ENCODE measurements around the gene XCR1. TPM values are rescaled to one million over a fixed set of nuclear protein-coding genes. Genes with fewer than 3 reads are reported as not detected.

XCR1 gene
- polyA plus RNA-seq, 2 donors, result 0.08 to 0.34 TPM

GRCh38 chr3:45995236-45996192 is 31.8 kb downstream of the XCR1 start, which contains the start of gene FYCO1:
FYCO1 (minus strand) TSS chr3:45995824; CDS start chr3:45984910, 10,914 bp downstream.
- Histone ChIP-seq H3K27ac (ENCODE audit: low read depth in 2 of 2, low read length in 1 of 2) (peak within 1 kb of the TSS; percentile 95 to 96), H3K4me3 (ENCODE audit: low read depth in 1 of 2, low read length in 2 of 2) (peak within 1 kb of the TSS; percentile 93 to 96), H3K36me3 (ENCODE audit: control insufficient read depth in 2 of 2, insufficient read depth in 2 of 2, low read length in 1 of 2) (no peaks in the 10 kb centered on the region), H3K4me1 (ENCODE audit: control insufficient read depth in 2 of 2, insufficient read depth in 2 of 2, low read length in 1 of 2) (peaks cover 5 to 11% of the 10 kb centered on the region in 2 donors), H3K27me3 (ENCODE audit: control insufficient read depth in 1 of 2, insufficient read depth in 2 of 2, low read length in 2 of 2) (no peaks in the 10 kb centered on the region), H3K9me3 (ENCODE audit: control insufficient read depth in 2 of 2, insufficient read depth in 1 of 2, low read depth in 1 of 2, low read length in 1 of 2) (no peaks in the 10 kb centered on the region)
- WGBS, 2 donors, result 2% methylated on average over 57 to 67 of the region's 67 CpGs

DNA sequence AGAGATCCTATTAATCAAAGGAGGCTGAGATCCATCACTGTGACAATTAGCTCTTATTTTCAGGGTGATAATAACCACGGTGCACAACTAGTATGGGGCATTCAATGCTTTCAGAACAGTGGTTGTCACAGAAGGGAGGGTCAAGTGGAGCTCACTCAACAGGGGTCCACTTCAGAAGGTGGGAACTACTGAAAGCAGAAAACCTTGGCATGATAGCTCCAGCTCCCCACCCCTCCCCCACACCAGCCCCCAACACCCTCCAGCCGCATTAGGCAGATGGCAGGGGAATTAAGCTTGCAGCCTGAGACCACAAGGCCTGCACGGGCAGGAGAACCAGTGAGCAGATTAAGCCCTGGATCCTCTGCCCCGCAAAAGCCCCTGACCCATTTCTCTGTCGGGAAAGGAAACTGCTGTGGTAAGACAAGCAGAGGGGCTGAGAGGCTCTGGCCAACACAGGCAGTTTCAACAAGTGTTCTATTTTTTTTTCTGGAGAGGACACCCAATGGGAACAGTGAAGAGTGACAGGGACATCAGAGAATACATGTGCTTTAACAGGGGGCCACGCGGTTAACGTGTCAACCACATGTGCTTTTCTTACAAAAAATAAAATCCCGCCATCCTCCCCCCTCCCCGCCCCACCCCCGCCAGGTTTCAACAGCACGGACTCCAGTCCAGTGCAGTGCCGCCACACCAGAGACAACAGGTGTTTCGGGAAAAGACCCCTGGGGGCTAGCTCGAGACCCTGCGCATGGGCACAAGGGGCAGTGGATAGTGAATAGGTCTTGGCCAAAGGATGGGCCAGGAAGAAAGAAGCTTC is 32.7 kb downstream of the XCR1 start:
- Histone ChIP-seq H3K27me3 (ENCODE audit: control insufficient read depth in 1 of 2, insufficient read depth in 2 of 2, low read length in 2 of 2) (no peaks in the 10 kb centered on the region), H3K36me3 (ENCODE audit: control insufficient read depth in 2 of 2, insufficient read depth in 2 of 2, low read length in 1 of 2) (no peaks in the 10 kb centered on the region), H3K9me3 (ENCODE audit: control insufficient read depth in 2 of 2, insufficient read depth in 1 of 2, low read depth in 1 of 2, low read length in 1 of 2) (no peaks in the 10 kb centered on the region), H3K27ac (ENCODE audit: low read depth in 2 of 2, low read length in 1 of 2) (peak overlapping the region; percentile 95 to 96), H3K4me3 (ENCODE audit: low read depth in 1 of 2, low read length in 2 of 2) (peak overlapping the region; percentile 93 to 96), H3K4me1 (ENCODE audit: control insufficient read depth in 2 of 2, insufficient read depth in 2 of 2, low read length in 1 of 2) (peaks cover 5 to 11% of the 10 kb centered on the region in 2 donors)
- 7 to 12% methylated on average over 16 of the region's 16 CpGs for WGBS, 2 donors

GRCh38 chr3:45993421-45994027 is 33.8 kb downstream of the XCR1 start:
- no peaks in the 10 kb centered on the region for H3K36me3 ChIP-seq (ENCODE audit: control insufficient read depth in 2 of 2, insufficient read depth in 2 of 2, low read length in 1 of 2)
- no peaks in the 10 kb centered on the region for H3K9me3 ChIP-seq (ENCODE audit: control insufficient read depth in 2 of 2, insufficient read depth in 1 of 2, low read depth in 1 of 2, low read length in 1 of 2)
- H3K27ac ChIP-seq (ENCODE audit: low read depth in 2 of 2, low read length in 1 of 2), result peak overlapping the region; percentile 2 to 57
- 76% methylated on average over 3 of the region's 3 CpGs for WGBS, 2 donors
- H3K4me3 ChIP-seq (ENCODE audit: low read depth in 1 of 2, low read length in 2 of 2), result no peak overlapping the region
- H3K27me3 ChIP-seq (ENCODE audit: control insufficient read depth in 1 of 2, insufficient read depth in 2 of 2, low read length in 2 of 2), result no peaks in the 10 kb centered on the region
- peaks cover 8 to 18% of the 10 kb centered on the region in 2 donors for H3K4me1 ChIP-seq (ENCODE audit: control insufficient read depth in 2 of 2, insufficient read depth in 2 of 2, low read length in 1 of 2)

GRCh38 chr3:45992821-45993221 is 34.5 kb downstream of the XCR1 start:
- Histone ChIP-seq H3K4me3 (ENCODE audit: low read depth in 1 of 2, low read length in 2 of 2) (no peak overlapping the region), H3K36me3 (ENCODE audit: control insufficient read depth in 2 of 2, insufficient read depth in 2 of 2, low read length in 1 of 2) (no peaks in the 10 kb centered on the region), H3K27ac (ENCODE audit: low read depth in 2 of 2, low read length in 1 of 2) (peak overlapping the region; percentile 11 to 62), H3K4me1 (ENCODE audit: control insufficient read depth in 2 of 2, insufficient read depth in 2 of 2, low read length in 1 of 2) (peaks cover 10 to 23% of the 10 kb centered on the region in 2 donors), H3K9me3 (ENCODE audit: control insufficient read depth in 2 of 2, insufficient read depth in 1 of 2, low read depth in 1 of 2, low read length in 1 of 2) (no peaks in the 10 kb centered on the region), H3K27me3 (ENCODE audit: control insufficient read depth in 1 of 2, insufficient read depth in 2 of 2, low read length in 2 of 2) (no peaks in the 10 kb centered on the region)
- WGBS, 2 donors, result 52 to 53% methylated on average over 2 of the region's 2 CpGs

- H3K36me3 ChIP-seq (ENCODE audit: control insufficient read depth in 2 of 2, insufficient read depth in 2 of 2, low read length in 1 of 2), result no peaks in the 10 kb centered on the region
- WGBS, 2 donors, result 59 to 68% methylated on average over 2 of the region's 2 CpGs
- H3K27ac ChIP-seq (ENCODE audit: low read depth in 2 of 2, low read length in 1 of 2), result peak overlapping the region; percentile 58 to 62
- H3K9me3 ChIP-seq (ENCODE audit: control insufficient read depth in 2 of 2, insufficient read depth in 1 of 2, low read depth in 1 of 2, low read length in 1 of 2), result no peaks in the 10 kb centered on the region
- no peak overlapping the region for H3K4me3 ChIP-seq (ENCODE audit: low read depth in 1 of 2, low read length in 2 of 2)
- peaks cover 14 to 27% of the 10 kb centered on the region in 2 donors for H3K4me1 ChIP-seq (ENCODE audit: control insufficient read depth in 2 of 2, insufficient read depth in 2 of 2, low read length in 1 of 2)
- H3K27me3 ChIP-seq (ENCODE audit: control insufficient read depth in 1 of 2, insufficient read depth in 2 of 2, low read length in 2 of 2), result no peaks in the 10 kb centered on the region
Measured at GRCh38 chr3:45992133-45992729, 35.1 kb downstream of the XCR1 start.

GRCh38 chr3:45991341-45991740 is 35.9 kb downstream of the XCR1 start:
- H3K9me3 ChIP-seq (ENCODE audit: control insufficient read depth in 2 of 2, insufficient read depth in 1 of 2, low read depth in 1 of 2, low read length in 1 of 2), result no peaks in the 10 kb centered on the region
- peak overlapping the region; percentile 58 to 62 for H3K27ac ChIP-seq (ENCODE audit: low read depth in 2 of 2, low read length in 1 of 2)
- peaks cover 17 to 31% of the 10 kb centered on the region in 2 donors for H3K4me1 ChIP-seq (ENCODE audit: control insufficient read depth in 2 of 2, insufficient read depth in 2 of 2, low read length in 1 of 2)
- 75% methylated on average over 6 of the region's 6 CpGs for WGBS, 2 donors
- no peak overlapping the region for H3K4me3 ChIP-seq (ENCODE audit: low read depth in 1 of 2, low read length in 2 of 2)
- no peaks in the 10 kb centered on the region for H3K27me3 ChIP-seq (ENCODE audit: control insufficient read depth in 1 of 2, insufficient read depth in 2 of 2, low read length in 2 of 2)
- H3K36me3 ChIP-seq (ENCODE audit: control insufficient read depth in 2 of 2, insufficient read depth in 2 of 2, low read length in 1 of 2), result no peaks in the 10 kb centered on the region

DNA sequence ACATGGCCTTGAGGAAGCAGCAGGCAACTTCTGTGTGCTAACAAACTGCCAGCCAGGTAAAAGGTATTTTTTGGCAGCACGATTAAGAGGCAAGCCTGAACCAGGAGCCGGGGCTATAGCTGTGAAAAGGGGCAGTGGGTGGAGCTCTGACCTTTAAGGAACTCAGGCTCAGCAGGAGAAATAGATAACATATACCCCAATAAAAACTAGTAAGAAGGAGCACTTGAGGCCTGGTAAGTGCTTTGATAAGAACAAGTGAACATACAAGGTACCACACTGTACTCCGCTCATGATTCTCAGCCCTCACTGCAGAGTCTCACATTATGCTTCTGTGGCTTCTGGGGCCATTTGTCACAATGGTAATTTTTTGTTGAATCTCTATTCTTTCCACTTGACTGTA is 37.1 kb downstream of the XCR1 start:
- WGBS, 2 donors, result 39 to 57% methylated on average over 3 of the region's 3 CpGs
- H3K27ac ChIP-seq (ENCODE audit: low read depth in 2 of 2, low read length in 1 of 2), result peak overlapping the region; percentile 45 to 97
- H3K9me3 ChIP-seq (ENCODE audit: control insufficient read depth in 2 of 2, insufficient read depth in 1 of 2, low read depth in 1 of 2, low read length in 1 of 2), result no peaks in the 10 kb centered on the region
- no peaks in the 10 kb centered on the region for H3K27me3 ChIP-seq (ENCODE audit: control insufficient read depth in 1 of 2, insufficient read depth in 2 of 2, low read length in 2 of 2)
- H3K4me3 ChIP-seq (ENCODE audit: low read depth in 1 of 2, low read length in 2 of 2), result no peak overlapping the region
- H3K36me3 ChIP-seq (ENCODE audit: control insufficient read depth in 2 of 2, insufficient read depth in 2 of 2, low read length in 1 of 2), result no peaks in the 10 kb centered on the region
- H3K4me1 ChIP-seq (ENCODE audit: control insufficient read depth in 2 of 2, insufficient read depth in 2 of 2, low read length in 1 of 2), result peaks cover 17 to 36% of the 10 kb centered on the region in 2 donors

GRCh38 chr3:45988804-45989203 is 38.5 kb downstream of the XCR1 start:
- Histone ChIP-seq H3K4me1 (ENCODE audit: control insufficient read depth in 2 of 2, insufficient read depth in 2 of 2, low read length in 1 of 2) (peaks cover 17 to 36% of the 10 kb centered on the region in 2 donors), H3K9me3 (ENCODE audit: control insufficient read depth in 2 of 2, insufficient read depth in 1 of 2, low read depth in 1 of 2, low read length in 1 of 2) (no peaks in the 10 kb centered on the region), H3K4me3 (ENCODE audit: low read depth in 1 of 2, low read length in 2 of 2) (no peak overlapping the region), H3K27ac (ENCODE audit: low read depth in 2 of 2, low read length in 1 of 2) (peak overlapping the region; percentile 80 to 97), H3K36me3 (ENCODE audit: control insufficient read depth in 2 of 2, insufficient read depth in 2 of 2, low read length in 1 of 2) (peaks cover 0 to 1% of the 10 kb centered on the region in 2 donors), H3K27me3 (ENCODE audit: control insufficient read depth in 1 of 2, insufficient read depth in 2 of 2, low read length in 2 of 2) (no peaks in the 10 kb centered on the region)
- WGBS, 2 donors, result 42 to 48% methylated on average over 2 of the region's 2 CpGs

DNA sequence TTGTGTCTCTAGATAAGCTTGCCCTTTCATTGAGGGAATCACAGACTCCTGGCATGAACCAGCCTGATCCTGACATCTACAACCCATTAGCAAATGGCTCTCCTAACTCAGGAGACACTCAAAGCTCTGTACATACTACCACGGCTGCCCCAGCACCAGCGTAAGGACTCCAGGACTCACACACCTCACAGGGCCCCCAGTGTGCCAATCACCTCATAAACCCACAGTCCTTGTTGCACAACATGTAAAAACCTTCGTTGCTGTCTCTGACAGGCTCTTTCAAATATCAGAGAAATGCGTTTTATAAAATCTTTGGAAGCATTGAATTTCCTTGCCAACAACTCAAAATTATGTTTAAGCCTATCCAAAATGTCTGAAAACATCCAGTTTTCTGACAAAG is 38.9 kb downstream of the XCR1 start:
- WGBS, 2 donors, result 70 to 77% methylated on average over 4 of the region's 4 CpGs
- Histone ChIP-seq H3K36me3 (ENCODE audit: control insufficient read depth in 2 of 2, insufficient read depth in 2 of 2, low read length in 1 of 2) (peaks cover 0 to 3% of the 10 kb centered on the region in 2 donors), H3K4me1 (ENCODE audit: control insufficient read depth in 2 of 2, insufficient read depth in 2 of 2, low read length in 1 of 2) (peaks cover 17 to 36% of the 10 kb centered on the region in 2 donors), H3K27me3 (ENCODE audit: control insufficient read depth in 1 of 2, insufficient read depth in 2 of 2, low read length in 2 of 2) (no peaks in the 10 kb centered on the region), H3K4me3 (ENCODE audit: low read depth in 1 of 2, low read length in 2 of 2) (no peak overlapping the region), H3K9me3 (ENCODE audit: control insufficient read depth in 2 of 2, insufficient read depth in 1 of 2, low read depth in 1 of 2, low read length in 1 of 2) (no peaks in the 10 kb centered on the region), H3K27ac (ENCODE audit: low read depth in 2 of 2, low read length in 1 of 2) (peak overlapping the region; percentile 73 to 92)

Data from esophagus (tissue), 2 donors.